Lower leg skin (tissue), 4 donors: ENCODE results near the gene PDS5B. TPM values are rescaled to one million over a fixed set of nuclear protein-coding genes. Genes with fewer than 3 reads are reported as not detected.
"Not testable (repeated sequence)": the region's sequence is repeated elsewhere in the genome, so short reads cannot be mapped to it uniquely, and the experiment has no call there.

Experiments
- DNase-seq, 2 donors: peaks; one replicate each; pipeline ENCODE4 v3.0.0-alpha.2; 2019; ENCODE audit warnings: low spot score in 2 of 2
- H3K4me3 ChIP-seq: fragments of 200-600 bp; sonication (generic); 2 replicates; pipeline ENCODE4 v1.5.1; 2017; ENCODE audit warnings: mild to moderate bottlenecking, low read depth; ENCODE audit not compliant: poor library complexity, severe bottlenecking
- POLR2A ChIP-seq, 2 donors: fragments of 450-650 bp; IDR thresholded peaks; one replicate each; pipeline ENCODE4 v1.6.1; 2016 to 2017; ENCODE audit warnings: antibody characterized with exemption in 2 of 2, mild to moderate bottlenecking in 1 of 2, moderate library complexity in 1 of 2
- WGBS, 2 donors: methylation state at CpG; one replicate each; pipeline ENCODE4 v1.1.5; 2018; 5-methylcytosine and 5-hydroxymethylcytosine counted together
- intact Hi-C: fragments of 100-400 bp; cut with DNase I; formaldehyde crosslinking; loops from one replicate; pipeline ENCODE4 v1.15.0; 2023; ENCODE audit warnings: low total_unique reads
- total RNA-seq, 4 donors: library from RNA; depleted of rRNA; stranded (reverse); fragments of >200 nt; gene quantifications; one replicate each; pipeline ENCODE4 v1.1.0, GENCODE V29; 2016
- TF ChIP-seq, protein P1 (sequence below), 3 donors: fragments of 450-650 bp; IDR thresholded peaks; one replicate each; pipeline ENCODE4 v1.5.1; 2016; ENCODE audit warnings: antibody characterized with exemption in 3 of 3, mild to moderate bottlenecking in 3 of 3, moderate library complexity in 2 of 3

The PDS5B gene
- total RNA-seq, 4 donors from 2014 or later = 18.5 to 25.4 (median 23.4) TPM

DNA sequence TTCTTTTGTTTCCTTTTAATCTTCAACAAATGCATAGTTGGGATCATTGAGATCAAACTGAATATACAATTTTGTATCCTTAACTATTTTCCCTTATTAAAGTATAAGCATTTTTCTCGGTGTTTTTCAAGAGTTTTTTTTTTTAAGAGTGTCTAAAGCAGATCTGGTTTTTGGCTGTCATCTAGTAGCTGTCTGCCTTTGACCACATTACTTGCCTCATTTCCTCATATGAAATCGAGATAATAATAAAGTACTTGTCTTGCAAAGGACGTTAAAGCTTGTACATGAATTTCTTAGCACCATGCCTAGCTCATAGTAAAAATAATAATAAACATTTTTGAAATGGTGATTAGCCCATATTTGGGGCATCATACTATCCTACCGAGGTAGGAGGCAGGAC lies 121.2 kb downstream of the PDS5B start:
- H3K4me3 ChIP-seq = no peak overlapping the region
- no peak for DNase-seq
- TF ChIP-seq, protein P1, sequence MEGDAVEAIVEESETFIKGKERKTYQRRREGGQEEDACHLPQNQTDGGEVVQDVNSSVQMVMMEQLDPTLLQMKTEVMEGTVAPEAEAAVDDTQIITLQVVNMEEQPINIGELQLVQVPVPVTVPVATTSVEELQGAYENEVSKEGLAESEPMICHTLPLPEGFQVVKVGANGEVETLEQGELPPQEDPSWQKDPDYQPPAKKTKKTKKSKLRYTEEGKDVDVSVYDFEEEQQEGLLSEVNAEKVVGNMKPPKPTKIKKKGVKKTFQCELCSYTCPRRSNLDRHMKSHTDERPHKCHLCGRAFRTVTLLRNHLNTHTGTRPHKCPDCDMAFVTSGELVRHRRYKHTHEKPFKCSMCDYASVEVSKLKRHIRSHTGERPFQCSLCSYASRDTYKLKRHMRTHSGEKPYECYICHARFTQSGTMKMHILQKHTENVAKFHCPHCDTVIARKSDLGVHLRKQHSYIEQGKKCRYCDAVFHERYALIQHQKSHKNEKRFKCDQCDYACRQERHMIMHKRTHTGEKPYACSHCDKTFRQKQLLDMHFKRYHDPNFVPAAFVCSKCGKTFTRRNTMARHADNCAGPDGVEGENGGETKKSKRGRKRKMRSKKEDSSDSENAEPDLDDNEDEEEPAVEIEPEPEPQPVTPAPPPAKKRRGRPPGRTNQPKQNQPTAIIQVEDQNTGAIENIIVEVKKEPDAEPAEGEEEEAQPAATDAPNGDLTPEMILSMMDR (IDR thresholded peaks at IDR 0.05) = no peak
- TF ChIP-seq POLR2A (IDR thresholded peaks at IDR 0.05) = no peak
- intact Hi-C loops = no loop called here
- WGBS, 2 donors = 76% methylated on average over 4 of the region's 4 CpGs

DNA sequence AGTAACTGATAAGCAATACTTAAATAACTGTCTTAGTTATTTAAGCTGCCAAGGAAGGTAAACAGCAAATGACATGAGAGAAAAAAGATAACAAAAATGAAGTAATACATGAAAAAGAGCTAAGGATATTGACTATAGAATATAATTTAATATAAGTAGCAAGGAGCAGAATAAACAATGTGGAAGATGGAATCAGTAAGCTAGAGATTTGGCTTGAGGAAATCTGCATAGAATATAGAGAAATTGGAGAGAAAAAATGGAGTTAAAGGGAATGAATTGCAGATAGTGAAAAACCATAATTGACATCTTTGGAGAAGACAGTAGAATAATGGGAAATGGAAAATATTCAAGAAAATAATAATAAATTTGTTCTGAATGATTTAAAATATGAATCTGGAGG lies 127.1 kb downstream of the PDS5B start:
- TF ChIP-seq, protein P1 (IDR thresholded peaks at IDR 0.05) = no peak
- no peak for TF ChIP-seq POLR2A (IDR thresholded peaks at IDR 0.05)
- no peak for DNase-seq
- H3K4me3 ChIP-seq = no peak overlapping the region
- intact Hi-C loops = no loop called here

DNA sequence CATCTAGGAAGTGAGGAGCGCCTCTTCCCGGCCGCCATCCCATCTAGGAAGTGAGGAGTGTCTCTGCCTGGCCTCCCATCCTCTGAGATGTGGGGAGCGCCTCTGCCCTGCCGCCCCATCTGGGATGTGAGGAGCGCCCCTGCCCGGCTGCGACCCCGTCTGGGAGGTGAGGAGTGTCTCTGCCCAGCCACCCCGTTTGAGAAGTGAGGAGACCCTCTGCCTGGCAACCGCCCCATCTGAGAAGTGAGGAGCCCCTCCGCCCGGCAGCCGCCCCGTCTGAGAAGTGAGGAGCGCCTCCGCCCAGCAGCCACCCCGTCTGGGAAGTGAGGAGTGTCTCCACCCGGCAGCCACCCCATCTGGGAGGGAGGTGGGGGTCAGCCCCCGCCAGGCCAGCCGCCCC lies 129.9 kb downstream of the PDS5B start:
- intact Hi-C loops, DNase-seq: not testable (repeated sequence)

DNA sequence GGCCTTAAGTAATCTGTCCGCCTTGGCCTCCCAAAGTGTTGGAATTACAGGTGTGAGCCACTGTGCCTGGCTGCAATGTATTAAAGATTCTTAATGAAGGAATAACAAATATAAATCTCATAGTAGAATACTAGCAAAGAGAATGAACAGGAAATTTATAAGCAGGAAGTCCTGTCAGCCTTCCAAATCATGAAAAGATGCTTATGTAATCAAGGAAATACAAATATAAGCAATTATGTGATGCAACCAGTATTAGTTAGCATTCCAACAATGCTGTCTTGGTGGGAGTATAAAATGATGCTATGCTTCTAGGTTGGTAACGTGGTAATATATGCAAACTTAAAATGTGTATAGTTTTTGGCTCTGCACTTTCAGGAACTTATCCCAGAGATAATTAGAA lies 133.8 kb downstream of the PDS5B start:
- intact Hi-C loops = no loop called here
- no peak overlapping the region for H3K4me3 ChIP-seq
- WGBS, 2 donors = 75 to 91% methylated on average over 2 of the region's 2 CpGs
- no peak for DNase-seq
- TF ChIP-seq, protein P1 (IDR thresholded peaks at IDR 0.05) = no peak
- no peak for TF ChIP-seq POLR2A (IDR thresholded peaks at IDR 0.05)

More for the DNA sequence above, 129.9 kb downstream of the PDS5B start:
- WGBS, 2 donors = 97 to 100% methylated on average over 7 to 17 of the region's 21 CpGs
- H3K4me3 ChIP-seq = not testable (repeated sequence)

DNA sequence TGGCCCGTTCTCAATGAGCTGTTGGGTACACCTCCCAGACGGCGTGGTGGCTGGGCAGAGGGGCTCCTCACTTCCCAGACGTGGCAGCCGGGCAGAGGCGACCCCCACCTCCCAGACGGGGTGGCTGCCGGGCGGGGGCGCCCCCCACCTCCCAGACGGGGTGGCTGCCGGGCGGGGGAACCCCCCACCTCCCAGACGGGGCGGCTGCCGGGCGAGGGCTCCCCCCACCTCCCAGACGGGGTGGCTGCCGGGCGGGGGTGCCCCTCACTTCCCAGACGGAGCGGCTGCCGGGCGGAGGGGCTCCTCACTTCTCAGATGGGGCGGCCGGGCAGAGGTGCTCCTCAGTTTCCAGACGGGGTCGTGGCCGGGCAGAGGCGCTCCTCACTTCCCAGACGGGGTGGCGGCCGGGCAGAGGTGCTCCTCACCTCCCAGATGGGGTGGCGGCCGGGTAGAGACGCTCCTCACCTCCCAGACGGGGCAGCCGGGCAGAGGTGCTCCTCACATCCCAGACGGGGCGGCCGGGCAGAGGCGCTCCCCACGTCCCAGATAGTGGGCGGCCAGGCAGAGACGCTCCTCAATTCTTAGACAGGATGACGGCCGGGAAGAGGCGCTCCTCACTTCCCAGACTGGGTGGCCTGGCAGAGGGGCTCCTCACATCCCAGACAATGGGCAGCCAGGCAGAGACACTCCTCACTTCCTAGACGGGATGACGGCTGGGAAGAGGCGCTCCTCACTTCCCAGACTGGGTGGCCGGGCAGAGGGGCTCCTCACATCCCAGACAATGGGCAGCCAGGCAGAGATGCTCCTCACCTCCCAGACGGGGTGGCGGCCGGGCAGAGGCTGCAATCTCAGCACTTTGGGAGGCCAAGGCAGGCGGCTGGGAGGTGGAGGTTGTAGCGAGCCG lies 135.1 kb downstream of the PDS5B start:
- DNase-seq, H3K4me3 ChIP-seq, intact Hi-C loops: not testable (repeated sequence)
- 93 to 98% methylated on average over 25 to 46 of the region's 58 CpGs for WGBS, 2 donors

DNA sequence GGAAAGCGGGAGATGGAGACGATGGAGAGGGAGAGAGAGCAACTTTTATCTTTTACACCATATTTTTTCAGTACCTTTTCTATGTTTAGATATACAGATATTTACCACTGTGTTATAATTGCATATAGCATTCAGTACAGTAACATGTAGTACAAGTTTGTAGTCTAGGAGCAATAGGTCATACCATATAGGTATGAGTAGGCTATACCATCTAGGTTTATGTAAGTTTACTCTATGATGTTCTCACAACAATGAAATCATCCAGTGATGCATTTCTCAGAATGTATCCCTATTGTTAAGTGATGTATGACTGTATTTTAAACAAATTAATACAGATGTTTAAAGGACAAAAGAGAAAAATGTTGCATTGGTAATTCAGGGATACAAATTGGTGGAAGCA lies 136.1 kb downstream of the PDS5B start:
- intact Hi-C loops = no loop called here
- TF ChIP-seq POLR2A (IDR thresholded peaks at IDR 0.05) = no peak
- TF ChIP-seq, protein P1 (IDR thresholded peaks at IDR 0.05) = no peak
- no peak for DNase-seq
- no peak overlapping the region for H3K4me3 ChIP-seq
- 100% methylated on average over 2 of the region's 2 CpGs for WGBS, 2 donors

DNA sequence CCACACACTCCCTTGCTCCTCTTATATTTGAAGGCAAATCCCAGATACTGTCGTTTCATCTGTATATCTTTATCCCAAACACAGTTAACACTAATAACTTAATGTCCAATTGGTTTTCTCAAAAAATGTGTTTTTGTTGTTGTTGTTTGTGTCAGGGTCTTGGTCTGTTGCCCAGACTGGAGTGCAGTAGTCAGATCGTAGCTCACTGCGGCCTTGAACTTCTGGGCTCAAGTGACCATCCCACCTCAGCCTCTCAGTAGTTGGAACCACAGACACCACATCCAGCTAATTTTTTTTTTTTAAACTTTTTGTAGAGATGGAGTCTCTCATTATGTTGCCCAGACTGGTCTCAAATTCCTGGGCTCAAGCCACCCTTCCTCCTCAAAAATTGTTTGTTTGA lies 137.7 kb downstream of the PDS5B start:
- TF ChIP-seq, protein P1 (IDR thresholded peaks at IDR 0.05) = no peak
- no peak for TF ChIP-seq POLR2A (IDR thresholded peaks at IDR 0.05)
- no peak for DNase-seq
- H3K4me3 ChIP-seq = no peak overlapping the region
- intact Hi-C loops = no loop called here
- WGBS, 2 donors = 86 to 88% methylated on average over 3 of the region's 3 CpGs
